Neural progenitor cell (in vitro differentiated cells): ENCODE measurements around the gene IFI27L1. TPM values are rescaled to one million over a fixed set of nuclear protein-coding genes. Genes with fewer than 3 reads are reported as not detected.

Experiments
- DNase-seq: peaks from one replicate; pipeline ENCODE4 v3.0.0-alpha.2; 2016; ENCODE audit warnings: low spot score
- H2AFZ ChIP-seq: fragments of 200-600 bp; sonication (generic); replicated peaks from 2 replicates; pipeline ENCODE4 v1.6.1; 2016; ENCODE audit warnings: antibody characterized with exemption
- H3F3A ChIP-seq: fragments of 200-600 bp; sonication (generic); 2 replicates; pipeline ENCODE4 v1.6.1; 2016; ENCODE audit warnings: antibody characterized with exemption, low read depth
- H3K27ac ChIP-seq: fragments of 200-600 bp; sonication (generic); 2 replicates; pipeline ENCODE4 v1.5.1; 2016; ENCODE audit warnings: mild to moderate bottlenecking
- H3K27me3 ChIP-seq: fragments of 200-600 bp; sonication (generic); 2 replicates; pipeline ENCODE4 v1.6.1; 2016; ENCODE audit warnings: mild to moderate bottlenecking, moderate library complexity
- H3K36me3 ChIP-seq: fragments of 200-600 bp; sonication (generic); 2 replicates; pipeline ENCODE4 v1.5.1; 2016
- H3K4me1 ChIP-seq: fragments of 200-600 bp; sonication (generic); 2 replicates; pipeline ENCODE4 v1.6.1; 2016; ENCODE audit warnings: mixed run types
- H3K4me2 ChIP-seq: fragments of 200-600 bp; sonication (generic); 2 replicates; pipeline ENCODE4 v1.6.1; 2016
- H3K4me3 ChIP-seq: fragments of 200-600 bp; sonication (generic); 2 replicates; pipeline ENCODE4 v1.5.1; 2016
- H3K79me2 ChIP-seq: fragments of 200-600 bp; sonication (generic); 2 replicates; pipeline ENCODE4 v1.6.1; 2016; ENCODE audit warnings: low read depth
- H3K9ac ChIP-seq: fragments of 200-600 bp; sonication (generic); 2 replicates; pipeline ENCODE4 v1.6.1; 2016
- H3K9me3 ChIP-seq: fragments of 200-600 bp; sonication (generic); 2 replicates; pipeline ENCODE4 v1.5.1; 2016; ENCODE audit warnings: low read depth
- H4K20me1 ChIP-seq: fragments of 200-600 bp; sonication (generic); 2 replicates; pipeline ENCODE4 v1.6.1; 2016; ENCODE audit warnings: low read depth
- H3K27ac Mint-ChIP-seq: 3 replicates; pipeline ENCODE4 v1.8.0; 2021; ENCODE audit warnings: mixed read lengths
- H3K27me3 Mint-ChIP-seq: 2 replicates; pipeline ENCODE4 v1.8.0; 2022; ENCODE audit warnings: low read depth, mild to moderate bottlenecking, inconsistent platforms, moderate library complexity, mixed read lengths; ENCODE audit not compliant: insufficient read depth
- H3K36me3 Mint-ChIP-seq: 3 replicates; pipeline ENCODE4 v1.8.0; 2021; ENCODE audit warnings: mixed read lengths
- H3K4me1 Mint-ChIP-seq: 3 replicates; pipeline ENCODE4 v1.8.0; 2021; ENCODE audit warnings: mixed read lengths
- H3K4me3 Mint-ChIP-seq: 3 replicates; pipeline ENCODE4 v1.8.0; 2021; ENCODE audit warnings: mild to moderate bottlenecking, moderate library complexity, mixed read lengths
- H3K9me3 Mint-ChIP-seq: 3 replicates; pipeline ENCODE4 v1.8.0; 2020; ENCODE audit warnings: mixed read lengths
- CTCF ChIP-seq: fragments of 200-600 bp; sonication (generic); IDR thresholded peaks from 2 replicates; pipeline ENCODE4 v1.5.1; 2017; ENCODE audit warnings: antibody characterized with exemption, mild to moderate bottlenecking
- EZH2 ChIP-seq: fragments of 200-600 bp; sonication (generic); IDR thresholded peaks from 2 replicates; pipeline ENCODE4 v1.6.1; 2017; ENCODE audit warnings: antibody characterized with exemption, mild to moderate bottlenecking, moderate library complexity
- EZH2phosphoT487 ChIP-seq: fragments of 200-600 bp; sonication (generic); IDR thresholded peaks from 2 replicates; pipeline ENCODE4 v1.6.1; 2017; ENCODE audit warnings: antibody characterized with exemption
- total RNA-seq: library from RNA; depleted of rRNA; stranded (reverse); fragments of >200 nt; gene quantifications from 2 replicates; pipeline ENCODE4 v1.2.3, GENCODE V29; 2015; ENCODE audit warnings: low replicate concordance

The IFI27L1 gene
- total RNA-seq, 1 donor from 2014 or later, result 10.8 TPM

- DNase-seq, result no peak
Measured at GRCh38 chr14:94052662-94053061, 28.4 kb upstream of the IFI27L1 start.

GRCh38 chr14:94054401-94054800, 26.7 kb upstream of the IFI27L1 start:
- Mint-ChIP-seq H3K4me3 (no peak overlapping the region), H3K27me3 (no peaks in the 10 kb centered on the region), H3K4me1 (peaks cover 22% of the 10 kb centered on the region), H3K27ac (no peak overlapping the region), H3K36me3 (peaks cover 58% of the 10 kb centered on the region), H3K9me3 (no peaks in the 10 kb centered on the region)
- H3K36me3 ChIP-seq, result no peaks in the 10 kb centered on the region
- H3K9ac ChIP-seq, result no peak overlapping the region
- H3K79me2 ChIP-seq, result no peaks in the 10 kb centered on the region
- no peak for TF ChIP-seq CTCF
- no peak for TF ChIP-seq EZH2
- TF ChIP-seq EZH2phosphoT487, result no peak
- DNase-seq, result no peak
- peaks cover 4% of the 10 kb centered on the region for H4K20me1 ChIP-seq
- H2AFZ ChIP-seq, result no peak overlapping the region
- no peaks in the 10 kb centered on the region for H3K9me3 ChIP-seq
- H3K27me3 ChIP-seq, result no peaks in the 10 kb centered on the region
- H3K27ac ChIP-seq, result no peak overlapping the region
- H3K4me1 ChIP-seq, result peaks cover 4% of the 10 kb centered on the region
- no peaks in the 10 kb centered on the region for H3F3A ChIP-seq
- no peak overlapping the region for H3K4me2 ChIP-seq
- H3K4me3 ChIP-seq, result no peak overlapping the region

More at GRCh38 chr14:94052662-94053061, 28.4 kb upstream of the IFI27L1 start:
- Mint-ChIP-seq H3K9me3 (no peaks in the 10 kb centered on the region), H3K4me1 (peaks cover 38% of the 10 kb centered on the region), H3K27me3 (peaks cover 6% of the 10 kb centered on the region), H3K27ac (no peak overlapping the region), H3K36me3 (peaks cover 53% of the 10 kb centered on the region), H3K4me3 (no peak overlapping the region)
- H2AFZ ChIP-seq, result no peak overlapping the region
- H3K9ac ChIP-seq, result no peak overlapping the region
- H3K36me3 ChIP-seq, result no peaks in the 10 kb centered on the region
- H3K4me2 ChIP-seq, result no peak overlapping the region
- no peaks in the 10 kb centered on the region for H3K9me3 ChIP-seq
- no peak overlapping the region for H3K4me3 ChIP-seq
- no peaks in the 10 kb centered on the region for H3K79me2 ChIP-seq
- H3K27ac ChIP-seq, result no peak overlapping the region
- H3F3A ChIP-seq, result no peaks in the 10 kb centered on the region
- H4K20me1 ChIP-seq, result no peaks in the 10 kb centered on the region
- H3K4me1 ChIP-seq, result peaks cover 4% of the 10 kb centered on the region
- TF ChIP-seq EZH2 (no peak), CTCF (no peak), EZH2phosphoT487 (no peak)
- no peaks in the 10 kb centered on the region for H3K27me3 ChIP-seq

GRCh38 chr14:94054936-94055335, 26.2 kb upstream of the IFI27L1 start:
- peaks cover 4% of the 10 kb centered on the region for H4K20me1 ChIP-seq
- no peak overlapping the region for H3K27ac Mint-ChIP-seq
- H3K27ac ChIP-seq, result no peak overlapping the region
- TF ChIP-seq EZH2 (no peak), CTCF (no peak), EZH2phosphoT487 (no peak)
- H3K79me2 ChIP-seq, result no peaks in the 10 kb centered on the region
- no peaks in the 10 kb centered on the region for H3K9me3 Mint-ChIP-seq
- no peaks in the 10 kb centered on the region for H3K9me3 ChIP-seq
- H3K4me1 ChIP-seq, result peaks cover 4% of the 10 kb centered on the region
- H3K27me3 Mint-ChIP-seq, result no peaks in the 10 kb centered on the region
- no peak for DNase-seq
- H3F3A ChIP-seq, result no peaks in the 10 kb centered on the region
- peaks cover 20% of the 10 kb centered on the region for H3K4me1 Mint-ChIP-seq
- no peak overlapping the region for H3K4me3 ChIP-seq
- H3K4me3 Mint-ChIP-seq, result no peak overlapping the region
- peaks cover 56% of the 10 kb centered on the region for H3K36me3 Mint-ChIP-seq
- H3K27me3 ChIP-seq, result no peaks in the 10 kb centered on the region
- H2AFZ ChIP-seq, result no peak overlapping the region
- H3K36me3 ChIP-seq, result no peaks in the 10 kb centered on the region
- H3K9ac ChIP-seq, result no peak overlapping the region
- no peak overlapping the region for H3K4me2 ChIP-seq
